Lower lobe of right lung (tissue), 2 donors: ENCODE data around the gene SLK. TPM values are rescaled to one million over a fixed set of nuclear protein-coding genes. Genes with fewer than 3 reads are reported as not detected.

Experiments used
- ATAC-seq, 2 donors: fragments of 200-7000 bp; cut with Tn5 transposase; one replicate each; pipeline ENCODE4 v1.9.1; 2020 to 2022; ENCODE audit warnings: mild to moderate bottlenecking in 2 of 2, moderate library complexity in 2 of 2
- DNase-seq: peaks from one replicate; pipeline ENCODE4 v3.0.0-alpha.2; 2020
- H3K27ac ChIP-seq: fragments of 200-600 bp; one replicate; pipeline ENCODE4 v1.8.0; 2022
- H3K27me3 ChIP-seq: fragments of 200-600 bp; one replicate; pipeline ENCODE4 v1.8.0; 2022; ENCODE audit warnings: low read depth
- H3K36me3 ChIP-seq: fragments of 200-600 bp; one replicate; pipeline ENCODE4 v1.8.0; 2022; ENCODE audit warnings: mild to moderate bottlenecking
- H3K4me1 ChIP-seq: fragments of 200-600 bp; one replicate; pipeline ENCODE4 v1.8.0; 2022
- H3K4me3 ChIP-seq: fragments of 200-600 bp; one replicate; pipeline ENCODE4 v1.8.0; 2022; ENCODE audit warnings: mild to moderate bottlenecking
- H3K9me3 ChIP-seq: fragments of 200-600 bp; one replicate; pipeline ENCODE4 v1.8.0; 2022
- intact Hi-C: fragments of 100-400 bp; cut with DNase I; formaldehyde crosslinking; loops from one replicate; pipeline ENCODE4 v1.11.0; 2022
- total RNA-seq: library from RNA; stranded (reverse); fragmentation: NEBNext Ultra II Directional; extraction: Animal tissue kit (Norgen Biotek cat#: 25700); gene quantifications from one replicate; pipeline ENCODE4 v1.2.1, GENCODE V29; 2021
- TF ChIP-seq, protein P1 (sequence below): fragments of 200-600 bp; IDR thresholded peaks from one replicate; pipeline ENCODE4 v1.8.0; 2022; ENCODE audit warnings: antibody characterized with exemption, mild to moderate bottlenecking
- donor health status: DM: no; HTN: yes; CAD: no; lungs with severe emphysema.

The SLK gene
- total RNA-seq, 1 donor from 2014 or later, result 45.5 TPM

DNA sequence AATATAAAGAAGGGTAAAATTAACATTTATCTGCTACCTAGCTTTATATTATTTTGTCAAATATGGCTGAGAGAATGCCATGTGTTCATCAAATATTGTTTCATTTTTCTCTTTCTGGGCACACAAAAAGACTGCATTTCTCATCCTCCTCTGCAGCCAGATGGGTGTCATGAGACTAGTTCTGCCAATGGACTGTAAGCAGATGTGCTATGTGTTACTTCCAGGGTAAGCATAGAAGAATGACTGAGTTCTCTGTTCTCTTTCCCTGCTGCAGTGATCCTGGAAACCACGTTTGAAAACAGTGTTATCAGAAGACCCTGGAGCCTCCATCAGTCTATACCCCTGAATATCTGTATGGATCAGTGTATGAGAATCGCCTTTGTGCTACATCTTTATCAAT is 24.1 kb upstream of the SLK start:
- DNase-seq (no peak), ATAC-seq (no peak)
- TF ChIP-seq, protein P1, sequence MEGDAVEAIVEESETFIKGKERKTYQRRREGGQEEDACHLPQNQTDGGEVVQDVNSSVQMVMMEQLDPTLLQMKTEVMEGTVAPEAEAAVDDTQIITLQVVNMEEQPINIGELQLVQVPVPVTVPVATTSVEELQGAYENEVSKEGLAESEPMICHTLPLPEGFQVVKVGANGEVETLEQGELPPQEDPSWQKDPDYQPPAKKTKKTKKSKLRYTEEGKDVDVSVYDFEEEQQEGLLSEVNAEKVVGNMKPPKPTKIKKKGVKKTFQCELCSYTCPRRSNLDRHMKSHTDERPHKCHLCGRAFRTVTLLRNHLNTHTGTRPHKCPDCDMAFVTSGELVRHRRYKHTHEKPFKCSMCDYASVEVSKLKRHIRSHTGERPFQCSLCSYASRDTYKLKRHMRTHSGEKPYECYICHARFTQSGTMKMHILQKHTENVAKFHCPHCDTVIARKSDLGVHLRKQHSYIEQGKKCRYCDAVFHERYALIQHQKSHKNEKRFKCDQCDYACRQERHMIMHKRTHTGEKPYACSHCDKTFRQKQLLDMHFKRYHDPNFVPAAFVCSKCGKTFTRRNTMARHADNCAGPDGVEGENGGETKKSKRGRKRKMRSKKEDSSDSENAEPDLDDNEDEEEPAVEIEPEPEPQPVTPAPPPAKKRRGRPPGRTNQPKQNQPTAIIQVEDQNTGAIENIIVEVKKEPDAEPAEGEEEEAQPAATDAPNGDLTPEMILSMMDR, result no peak
- intact Hi-C loops, result no loop called here
- Histone ChIP-seq H3K27ac (no peak overlapping the region), H3K9me3 (no peaks in the 10 kb centered on the region), H3K36me3 (no peaks in the 10 kb centered on the region), H3K4me1 (no peaks in the 10 kb centered on the region), H3K4me3 (no peak overlapping the region), H3K27me3 (no peaks in the 10 kb centered on the region)

DNA sequence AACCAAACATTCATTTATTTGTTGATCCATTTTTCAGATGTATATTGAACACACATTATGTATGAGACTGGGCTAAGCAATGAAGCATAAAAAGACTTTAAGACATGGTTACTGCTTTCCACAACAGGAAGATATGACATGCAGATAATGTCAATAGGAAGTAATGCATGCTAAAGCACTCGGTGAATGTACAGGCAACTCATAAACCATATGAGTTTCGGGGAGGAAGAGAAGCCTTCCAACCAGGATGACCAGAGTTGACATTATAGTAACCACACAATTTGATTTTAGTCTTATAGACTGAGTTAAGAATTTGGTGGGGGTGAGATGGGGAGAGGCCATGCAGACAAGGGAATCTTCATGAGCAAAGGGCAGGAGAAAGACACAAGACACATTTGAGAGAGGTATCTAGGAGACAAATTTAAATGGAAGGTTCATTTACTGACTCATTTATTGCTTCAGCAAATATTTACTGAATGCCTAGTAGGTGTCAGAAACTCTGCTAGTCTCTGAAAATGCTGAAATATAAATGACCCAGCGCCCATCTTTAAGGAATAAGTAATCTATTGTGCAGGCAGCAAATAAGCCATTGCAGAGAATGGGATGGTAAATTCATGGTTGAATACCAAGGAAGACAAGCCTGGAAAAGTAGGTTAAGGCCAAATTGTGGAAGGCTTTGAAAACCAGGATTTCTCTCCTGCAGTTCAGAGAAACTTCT is 19.0 kb upstream of the SLK start:
- Histone ChIP-seq H3K27me3 (no peaks in the 10 kb centered on the region), H3K9me3 (no peaks in the 10 kb centered on the region), H3K27ac (no peak overlapping the region), H3K4me1 (no peaks in the 10 kb centered on the region), H3K4me3 (no peak overlapping the region), H3K36me3 (no peaks in the 10 kb centered on the region)
- ATAC-seq (no peak), DNase-seq (no peak)
- intact Hi-C loops, result no loop called here
- TF ChIP-seq, protein P1, result no peak

DNA sequence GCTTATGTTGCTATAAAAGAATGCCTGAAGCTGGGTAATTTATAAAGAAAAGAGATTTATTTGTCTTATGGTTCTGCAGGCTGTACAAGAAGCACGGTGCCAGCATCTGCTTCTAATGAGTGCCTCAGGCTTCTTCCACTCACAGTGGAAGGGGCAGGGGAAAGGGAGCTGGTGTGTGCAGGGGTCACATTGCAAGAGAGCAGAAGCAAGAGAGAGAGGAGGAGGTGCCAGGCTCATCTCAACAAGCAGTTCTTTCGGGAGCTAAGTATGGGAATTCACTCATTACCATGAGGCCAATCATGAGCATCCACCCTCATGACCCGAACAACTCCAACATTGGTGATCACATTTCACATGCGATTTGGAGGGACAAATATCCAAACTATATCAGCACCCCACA is 17.2 kb upstream of the SLK start:
- intact Hi-C loops, result no loop called here
- Histone ChIP-seq H3K4me1 (no peaks in the 10 kb centered on the region), H3K4me3 (no peak overlapping the region), H3K9me3 (no peaks in the 10 kb centered on the region), H3K27ac (no peak overlapping the region), H3K27me3 (no peaks in the 10 kb centered on the region), H3K36me3 (no peaks in the 10 kb centered on the region)
- ATAC-seq, result no peak
- TF ChIP-seq, protein P1, result no peak
- no peak for DNase-seq

DNA sequence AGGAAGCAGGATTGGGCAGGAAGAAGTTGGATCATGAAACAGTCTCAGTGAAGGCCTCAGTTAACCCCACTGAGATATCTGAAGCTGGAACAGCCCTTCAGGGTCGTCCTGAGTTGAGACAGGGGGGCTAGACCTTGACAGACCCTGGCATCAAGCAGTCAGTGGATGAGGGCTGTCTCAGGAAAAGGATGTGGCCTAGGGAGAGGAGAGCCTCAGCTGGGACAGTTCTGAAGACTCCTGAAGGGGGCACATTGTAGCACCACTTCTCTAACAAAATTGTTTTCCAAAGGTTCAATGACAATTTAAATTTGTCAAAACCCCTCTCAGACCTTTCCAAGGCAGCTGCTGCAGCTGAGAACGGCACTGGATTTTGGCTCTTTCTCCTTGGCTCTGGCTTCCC is 15.8 kb upstream of the SLK start:
- no peak overlapping the region for H3K27ac ChIP-seq
- H3K36me3 ChIP-seq, result no peaks in the 10 kb centered on the region
- no peaks in the 10 kb centered on the region for H3K4me1 ChIP-seq
- intact Hi-C loops, result no loop called here
- no peaks in the 10 kb centered on the region for H3K9me3 ChIP-seq
- no peaks in the 10 kb centered on the region for H3K27me3 ChIP-seq
- TF ChIP-seq, protein P1, result no peak
- no peak for ATAC-seq
- no peak overlapping the region for H3K4me3 ChIP-seq
- DNase-seq, result no peak

DNA sequence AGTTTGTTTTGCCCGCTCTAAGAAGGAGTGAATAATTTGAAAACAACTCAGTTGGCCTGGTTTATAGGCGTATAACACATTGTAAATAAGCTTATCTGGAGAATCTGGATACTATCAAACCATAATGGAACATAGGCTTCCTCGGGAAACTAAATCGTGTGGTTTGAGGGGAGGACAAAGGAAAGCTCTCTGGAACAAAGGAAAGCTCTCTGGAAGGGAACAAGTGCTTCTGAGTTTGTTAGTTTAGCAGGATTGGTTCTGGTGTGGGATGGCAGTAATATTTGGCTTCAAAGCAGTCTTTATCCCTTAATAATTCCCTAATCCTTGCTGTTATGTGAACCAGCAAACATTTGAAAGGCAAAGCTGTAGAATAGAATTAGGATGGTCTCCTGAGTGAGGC is 15.0 kb upstream of the SLK start:
- H3K9me3 ChIP-seq, result no peaks in the 10 kb centered on the region
- ATAC-seq (no peak), DNase-seq (no peak)
- H3K4me3 ChIP-seq, result no peak overlapping the region
- H3K27me3 ChIP-seq, result no peaks in the 10 kb centered on the region
- no peaks in the 10 kb centered on the region for H3K36me3 ChIP-seq
- no peak overlapping the region for H3K27ac ChIP-seq
- intact Hi-C loops, result no loop called here
- no peaks in the 10 kb centered on the region for H3K4me1 ChIP-seq
- TF ChIP-seq, protein P1, result no peak
